Measurements from ENCODE around the gene PSMA1. TPM values are rescaled to one million over a fixed set of nuclear protein-coding genes. Genes with fewer than 3 reads are reported as not detected.

The PSMA1 gene
- total RNA-seq, 6 donors from 2014 or later, result 66.1 to 113 (median 101) TPM

DNA sequence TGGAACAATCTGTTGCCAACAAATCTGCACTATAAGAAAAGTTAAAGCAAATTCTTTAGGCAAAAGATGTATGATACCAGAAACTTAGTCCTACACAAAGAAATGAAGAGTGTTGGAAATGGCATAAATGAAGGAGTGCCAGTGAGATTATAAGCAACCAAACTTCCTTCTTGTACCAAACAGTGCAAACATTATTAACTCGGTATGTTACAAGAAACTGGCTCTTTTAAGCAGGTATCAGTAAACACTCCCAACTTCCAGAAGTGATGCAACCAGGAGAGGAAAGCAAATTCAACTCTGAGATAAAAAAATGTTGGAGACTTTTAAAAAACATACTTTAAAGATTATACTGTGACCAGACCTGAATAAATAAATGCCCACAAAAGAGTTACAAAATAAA, 49.1 kb downstream of the PSMA1 start:
- peak overlapping the region in 3 of 4 donors; percentile 2 to 61 (median 32) for H3K27ac ChIP-seq
- TF ChIP-seq EP300 (IDR thresholded peaks at IDR 0.05), result no peak
- TF ChIP-seq POLR2A (IDR thresholded peaks at IDR 0.05), result no peak
- no peak for TF ChIP-seq POLR2AphosphoS5 (IDR thresholded peaks at IDR 0.05)
- TF ChIP-seq, protein P1, sequence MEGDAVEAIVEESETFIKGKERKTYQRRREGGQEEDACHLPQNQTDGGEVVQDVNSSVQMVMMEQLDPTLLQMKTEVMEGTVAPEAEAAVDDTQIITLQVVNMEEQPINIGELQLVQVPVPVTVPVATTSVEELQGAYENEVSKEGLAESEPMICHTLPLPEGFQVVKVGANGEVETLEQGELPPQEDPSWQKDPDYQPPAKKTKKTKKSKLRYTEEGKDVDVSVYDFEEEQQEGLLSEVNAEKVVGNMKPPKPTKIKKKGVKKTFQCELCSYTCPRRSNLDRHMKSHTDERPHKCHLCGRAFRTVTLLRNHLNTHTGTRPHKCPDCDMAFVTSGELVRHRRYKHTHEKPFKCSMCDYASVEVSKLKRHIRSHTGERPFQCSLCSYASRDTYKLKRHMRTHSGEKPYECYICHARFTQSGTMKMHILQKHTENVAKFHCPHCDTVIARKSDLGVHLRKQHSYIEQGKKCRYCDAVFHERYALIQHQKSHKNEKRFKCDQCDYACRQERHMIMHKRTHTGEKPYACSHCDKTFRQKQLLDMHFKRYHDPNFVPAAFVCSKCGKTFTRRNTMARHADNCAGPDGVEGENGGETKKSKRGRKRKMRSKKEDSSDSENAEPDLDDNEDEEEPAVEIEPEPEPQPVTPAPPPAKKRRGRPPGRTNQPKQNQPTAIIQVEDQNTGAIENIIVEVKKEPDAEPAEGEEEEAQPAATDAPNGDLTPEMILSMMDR (IDR thresholded peaks at IDR 0.05), result no peak

DNA sequence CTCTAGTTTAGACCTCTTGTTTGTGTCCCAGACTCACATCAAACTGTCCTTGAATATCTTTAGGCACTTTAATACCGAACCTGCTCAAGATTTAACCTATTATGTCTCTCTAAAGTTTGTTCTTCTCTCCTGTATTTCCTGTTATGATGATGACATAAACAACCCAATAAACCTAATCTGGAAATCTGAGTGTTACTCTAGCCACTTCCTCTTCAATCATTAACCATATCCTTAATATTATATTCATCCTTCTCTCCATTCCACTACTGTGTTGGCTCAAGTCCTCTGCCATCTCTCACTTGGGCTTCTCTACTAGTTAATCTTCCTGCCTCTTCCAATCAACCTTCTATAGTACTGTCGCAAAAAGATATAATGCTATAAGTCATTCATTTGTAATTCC, 56.6 kb downstream of the PSMA1 start:
- TF ChIP-seq, protein P1 (IDR thresholded peaks at IDR 0.05), result no peak
- TF ChIP-seq POLR2A (IDR thresholded peaks at IDR 0.05), result no peak
- no peak for TF ChIP-seq EP300 (IDR thresholded peaks at IDR 0.05)
- TF ChIP-seq POLR2AphosphoS5 (IDR thresholded peaks at IDR 0.05), result no peak
- WGBS, 2 donors, result 61 to 70% methylated on average over 2 of the region's 2 CpGs
- peaks cover 0 to 9% (median 0%) of the 10 kb centered on the region in 4 donors for H3K4me1 ChIP-seq
- DNase-seq (no peak), ATAC-seq (ENCODE audit: low FRiP score in 2 of 2) (no peak)
- peaks cover 45 to 100% (median 78%) of the 10 kb centered on the region in 4 donors for H3K36me3 ChIP-seq
- no peak overlapping the region for H3K4me3 ChIP-seq
- H3K27me3 ChIP-seq, result no peaks in the 10 kb centered on the region
- peak overlapping the region in 1 of 4 donors; percentile 24 for H3K27ac ChIP-seq
- H3K9me3 ChIP-seq, result no peaks in the 10 kb centered on the region

More for the DNA sequence above, 49.1 kb downstream of the PSMA1 start:
- Histone ChIP-seq H3K36me3 (peaks cover 12 to 99% (median 63%) of the 10 kb centered on the region in 4 donors), H3K4me1 (peaks cover 0 to 11% (median 4%) of the 10 kb centered on the region in 4 donors), H3K27me3 (no peaks in the 10 kb centered on the region), H3K9me3 (no peaks in the 10 kb centered on the region), H3K4me3 (no peak overlapping the region)
- 52 to 68% methylated on average over 1 of the region's 1 CpG for WGBS, 2 donors
- ATAC-seq (ENCODE audit: low FRiP score in 2 of 2) (peak in 1 of 2 donors; percentile 59), DNase-seq (no peak)

DNA sequence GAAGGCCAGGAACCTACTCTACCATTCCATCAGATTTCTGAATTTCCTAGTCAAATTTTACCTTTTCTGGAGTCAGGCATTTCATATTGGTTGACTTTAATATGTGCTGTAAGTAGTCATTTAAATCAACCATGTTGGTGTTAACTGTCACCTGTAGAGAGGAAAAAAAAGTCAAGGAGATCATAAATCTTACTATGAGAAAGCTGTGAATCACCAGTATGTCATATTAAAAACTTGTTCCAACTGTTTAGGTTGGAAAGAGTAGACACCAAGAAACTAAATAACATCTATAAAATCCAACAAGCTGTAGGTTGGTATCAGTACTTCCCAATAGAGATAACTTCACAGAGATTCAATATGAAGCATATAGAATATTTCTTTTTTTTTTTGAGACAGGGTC, 60.0 kb downstream of the PSMA1 start:
- no peak overlapping the region for H3K27ac ChIP-seq
- TF ChIP-seq POLR2AphosphoS5 (IDR thresholded peaks at IDR 0.05) (no peak), EP300 (IDR thresholded peaks at IDR 0.05) (no peak), POLR2A (IDR thresholded peaks at IDR 0.05) (no peak)
- TF ChIP-seq, protein P1 (IDR thresholded peaks at IDR 0.05), result no peak
- ATAC-seq (ENCODE audit: low FRiP score in 2 of 2) (no peak), DNase-seq (no peak)
- peaks cover 33 to 99% (median 66%) of the 10 kb centered on the region in 4 donors for H3K36me3 ChIP-seq
- H3K27me3 ChIP-seq, result no peaks in the 10 kb centered on the region
- H3K4me1 ChIP-seq, result peaks cover 0 to 9% (median 0%) of the 10 kb centered on the region in 4 donors
- no peak overlapping the region for H3K4me3 ChIP-seq
- H3K9me3 ChIP-seq, result no peaks in the 10 kb centered on the region

DNA sequence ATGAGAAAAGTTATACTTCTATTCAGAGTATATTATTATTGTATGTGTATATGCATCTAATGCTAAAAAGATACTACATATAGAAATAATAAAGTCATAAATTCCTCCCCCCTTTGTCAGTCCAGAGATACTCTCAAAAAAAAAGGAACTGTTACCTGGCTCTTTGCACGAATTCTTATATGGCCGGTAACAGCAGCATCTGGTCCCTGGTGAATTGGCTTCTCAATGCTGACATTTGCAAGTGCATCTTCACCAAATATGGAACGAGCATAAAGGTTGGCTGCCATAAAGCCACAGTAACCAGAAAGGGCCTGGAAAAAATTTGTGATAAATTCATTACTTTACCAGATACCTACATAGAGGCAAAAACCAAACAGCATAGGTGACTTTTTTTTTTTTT, 61.8 kb downstream of the PSMA1 start:
- no peak for DNase-seq
- 93 to 95% methylated on average over 3 of the region's 3 CpGs for WGBS, 2 donors
- Histone ChIP-seq H3K9me3 (no peaks in the 10 kb centered on the region), H3K36me3 (peaks cover 25 to 86% (median 50%) of the 10 kb centered on the region in 4 donors), H3K4me3 (no peak overlapping the region), H3K27ac (no peak overlapping the region), H3K4me1 (no peaks in the 10 kb centered on the region), H3K27me3 (no peaks in the 10 kb centered on the region)
- TF ChIP-seq POLR2AphosphoS5 (IDR thresholded peaks at IDR 0.05) (no peak), EP300 (IDR thresholded peaks at IDR 0.05) (no peak), POLR2A (IDR thresholded peaks at IDR 0.05) (no peak)
- TF ChIP-seq, protein P1 (IDR thresholded peaks at IDR 0.05), result no peak
- ATAC-seq (ENCODE audit: low FRiP score in 2 of 2), result no peak
